Measurements from ENCODE around the gene GADD45GIP1.

GADD45GIP1 gene

DNA sequence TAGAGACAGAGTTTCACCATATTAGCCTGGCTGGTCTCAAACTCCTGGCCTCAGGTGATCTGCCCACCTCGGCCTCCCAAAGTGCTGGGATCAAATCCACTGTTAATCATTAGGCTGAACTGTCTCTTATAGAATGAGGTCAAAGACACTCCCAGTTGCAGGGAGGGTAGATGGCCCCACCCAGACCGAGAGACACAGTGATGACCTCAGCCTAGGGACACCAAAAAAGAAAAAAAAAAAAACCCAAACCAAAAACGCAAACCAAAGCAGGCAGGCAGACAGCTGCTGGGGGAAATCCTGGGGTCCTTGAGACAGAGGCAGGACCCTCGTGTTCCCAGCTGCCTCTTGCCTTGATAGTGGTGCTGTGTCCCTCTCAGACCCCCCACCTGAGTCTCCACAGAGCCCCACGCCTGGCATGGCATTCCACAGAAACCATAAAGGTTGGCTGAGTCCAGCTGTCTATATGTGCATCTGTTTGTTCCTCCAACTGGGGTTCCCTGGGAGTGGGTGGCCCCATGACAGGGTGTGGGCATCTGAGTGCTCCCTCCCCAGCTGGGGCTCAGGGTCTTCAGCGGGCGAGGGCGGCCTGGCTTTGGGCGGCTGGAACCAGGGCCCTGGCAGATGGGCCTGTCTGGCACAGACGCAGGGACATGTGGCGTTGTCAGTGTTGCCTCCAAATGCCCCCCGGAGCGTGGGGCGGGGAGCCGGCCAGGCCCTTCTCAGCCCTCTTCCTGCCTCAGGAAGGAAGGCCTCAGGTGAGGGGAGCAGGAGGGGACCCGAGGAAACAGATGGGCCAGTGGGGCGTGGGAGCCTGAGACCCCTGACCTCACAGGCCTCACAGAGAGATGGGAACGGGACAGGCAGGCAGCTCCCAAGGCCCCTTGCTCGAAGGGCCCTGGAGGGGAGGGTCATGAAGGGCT is 17.5 kb upstream of the GADD45GIP1 start:
- TF ChIP-seq, protein P1, sequence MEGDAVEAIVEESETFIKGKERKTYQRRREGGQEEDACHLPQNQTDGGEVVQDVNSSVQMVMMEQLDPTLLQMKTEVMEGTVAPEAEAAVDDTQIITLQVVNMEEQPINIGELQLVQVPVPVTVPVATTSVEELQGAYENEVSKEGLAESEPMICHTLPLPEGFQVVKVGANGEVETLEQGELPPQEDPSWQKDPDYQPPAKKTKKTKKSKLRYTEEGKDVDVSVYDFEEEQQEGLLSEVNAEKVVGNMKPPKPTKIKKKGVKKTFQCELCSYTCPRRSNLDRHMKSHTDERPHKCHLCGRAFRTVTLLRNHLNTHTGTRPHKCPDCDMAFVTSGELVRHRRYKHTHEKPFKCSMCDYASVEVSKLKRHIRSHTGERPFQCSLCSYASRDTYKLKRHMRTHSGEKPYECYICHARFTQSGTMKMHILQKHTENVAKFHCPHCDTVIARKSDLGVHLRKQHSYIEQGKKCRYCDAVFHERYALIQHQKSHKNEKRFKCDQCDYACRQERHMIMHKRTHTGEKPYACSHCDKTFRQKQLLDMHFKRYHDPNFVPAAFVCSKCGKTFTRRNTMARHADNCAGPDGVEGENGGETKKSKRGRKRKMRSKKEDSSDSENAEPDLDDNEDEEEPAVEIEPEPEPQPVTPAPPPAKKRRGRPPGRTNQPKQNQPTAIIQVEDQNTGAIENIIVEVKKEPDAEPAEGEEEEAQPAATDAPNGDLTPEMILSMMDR (conservative IDR thresholded peaks at IDR 0.05; ENCODE audit: low read length) = no peak
- no peak for TF ChIP-seq EZH2phosphoT487 (IDR thresholded peaks at IDR 0.05; ENCODE audit: borderline replicate concordance)
- H2AFZ ChIP-seq (ENCODE audit: low read length) = no peak overlapping the region
- H3K4me2 ChIP-seq (ENCODE audit: low read depth, low read length, poor library complexity, severe bottlenecking) = no peak overlapping the region

DNA sequence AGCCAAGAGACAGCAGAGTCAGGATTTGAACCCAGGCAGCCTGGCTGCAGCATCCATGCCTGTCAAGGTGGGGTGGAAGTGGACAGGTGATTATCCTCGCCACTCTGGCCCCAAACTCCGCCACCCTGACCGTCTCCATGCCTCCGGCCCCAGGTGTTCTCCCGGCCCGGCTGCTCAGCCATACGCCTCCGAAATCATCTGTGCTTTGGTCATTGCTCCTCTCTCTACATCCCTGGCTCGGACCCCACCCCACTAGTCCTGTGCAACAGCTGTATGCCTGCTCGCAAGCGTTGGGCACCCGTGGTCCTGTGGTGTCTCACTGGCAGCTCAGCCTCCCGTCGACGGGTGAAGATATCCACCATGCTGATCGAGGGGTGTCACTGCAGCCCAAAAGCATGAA is 16.2 kb upstream of the GADD45GIP1 start:
- no peaks in the 10 kb centered on the region for H3K9me3 ChIP-seq (ENCODE audit: insufficient read depth, low read depth, low read length)
- no peak overlapping the region for H3K9ac ChIP-seq (ENCODE audit: low read depth, low read length, poor library complexity, severe bottlenecking)
- H3K27me3 ChIP-seq (ENCODE audit: insufficient read depth, low read length, poor library complexity, severe bottlenecking) = no peaks in the 10 kb centered on the region
- H3K4me1 ChIP-seq (ENCODE audit: insufficient read depth, low read length, poor library complexity, severe bottlenecking) = no peaks in the 10 kb centered on the region
- H3K36me3 ChIP-seq (ENCODE audit: insufficient read depth, low read length) = no peaks in the 10 kb centered on the region
- H4K20me1 ChIP-seq (ENCODE audit: insufficient read depth, low read length, poor library complexity, severe bottlenecking) = no peaks in the 10 kb centered on the region
- no peak overlapping the region for H2AFZ ChIP-seq (ENCODE audit: low read length)
- no peak overlapping the region for H3K4me3 ChIP-seq (ENCODE audit: low read length, poor library complexity, severe bottlenecking)
- H3K79me2 ChIP-seq (ENCODE audit: insufficient read depth, low read length) = no peaks in the 10 kb centered on the region
- no peak for TF ChIP-seq EZH2phosphoT487 (IDR thresholded peaks at IDR 0.05; ENCODE audit: borderline replicate concordance)
- TF ChIP-seq, protein P1 (conservative IDR thresholded peaks at IDR 0.05; ENCODE audit: low read length) = no peak
- H3F3A ChIP-seq (ENCODE audit: low read depth) = no peaks in the 10 kb centered on the region
- H3K4me2 ChIP-seq (ENCODE audit: low read depth, low read length, poor library complexity, severe bottlenecking) = no peak overlapping the region
- H3K9me2 ChIP-seq (replicated peaks; ENCODE audit: low read depth, low read length) = no peaks in the 10 kb centered on the region

More for the DNA sequence above, 17.5 kb upstream of the GADD45GIP1 start:
- no peaks in the 10 kb centered on the region for H3F3A ChIP-seq (ENCODE audit: low read depth)
- H3K27me3 ChIP-seq (ENCODE audit: insufficient read depth, low read length, poor library complexity, severe bottlenecking) = no peaks in the 10 kb centered on the region
- H3K9me3 ChIP-seq (ENCODE audit: insufficient read depth, low read depth, low read length) = no peaks in the 10 kb centered on the region
- no peaks in the 10 kb centered on the region for H3K4me1 ChIP-seq (ENCODE audit: insufficient read depth, low read length, poor library complexity, severe bottlenecking)
- H3K9ac ChIP-seq (ENCODE audit: low read depth, low read length, poor library complexity, severe bottlenecking) = no peak overlapping the region
- no peaks in the 10 kb centered on the region for H3K9me2 ChIP-seq (replicated peaks; ENCODE audit: low read depth, low read length)
- no peak overlapping the region for H3K4me3 ChIP-seq (ENCODE audit: low read length, poor library complexity, severe bottlenecking)
- H3K79me2 ChIP-seq (ENCODE audit: insufficient read depth, low read length) = no peaks in the 10 kb centered on the region
- no peaks in the 10 kb centered on the region for H3K36me3 ChIP-seq (ENCODE audit: insufficient read depth, low read length)
- H4K20me1 ChIP-seq (ENCODE audit: insufficient read depth, low read length, poor library complexity, severe bottlenecking) = no peaks in the 10 kb centered on the region

- Histone ChIP-seq H3K27me3 (ENCODE audit: insufficient read depth, low read length, poor library complexity, severe bottlenecking) (no peaks in the 10 kb centered on the region), H3K4me3 (ENCODE audit: low read length, poor library complexity, severe bottlenecking) (no peak overlapping the region), H3K36me3 (ENCODE audit: insufficient read depth, low read length) (no peaks in the 10 kb centered on the region), H3K4me1 (ENCODE audit: insufficient read depth, low read length, poor library complexity, severe bottlenecking) (peaks cover 6% of the 10 kb centered on the region), H3F3A (ENCODE audit: low read depth) (no peaks in the 10 kb centered on the region), H4K20me1 (ENCODE audit: insufficient read depth, low read length, poor library complexity, severe bottlenecking) (no peaks in the 10 kb centered on the region), H3K4me2 (ENCODE audit: low read depth, low read length, poor library complexity, severe bottlenecking) (no peak overlapping the region), H3K9me3 (ENCODE audit: insufficient read depth, low read depth, low read length) (no peaks in the 10 kb centered on the region), H2AFZ (ENCODE audit: low read length) (no peak overlapping the region), H3K9me2 (replicated peaks; ENCODE audit: low read depth, low read length) (no peaks in the 10 kb centered on the region), H3K9ac (ENCODE audit: low read depth, low read length, poor library complexity, severe bottlenecking) (no peak overlapping the region), H3K79me2 (ENCODE audit: insufficient read depth, low read length) (no peaks in the 10 kb centered on the region)
- TF ChIP-seq EZH2phosphoT487 (IDR thresholded peaks at IDR 0.05; ENCODE audit: borderline replicate concordance) = no peak
- TF ChIP-seq, protein P1 (conservative IDR thresholded peaks at IDR 0.05; ENCODE audit: low read length) = no peak
These were observed 13.2 kb upstream of the GADD45GIP1 start for GRCh38 chr19:12970070-12970820.
